ENCODE measurements around the gene EPHX1. TPM values are rescaled to one million over a fixed set of nuclear protein-coding genes. Genes with fewer than 3 reads are reported as not detected.

Gene EPHX1
- total RNA-seq, 1 donor: 39.4 TPM

GRCh38 chr1:225855503-225856300 lies 45.8 kb downstream of the EPHX1 start:
- H3K4me3 ChIP-seq (ENCODE audit: low read depth, low read length): no peak overlapping the region
- TF ChIP-seq, protein P1, sequence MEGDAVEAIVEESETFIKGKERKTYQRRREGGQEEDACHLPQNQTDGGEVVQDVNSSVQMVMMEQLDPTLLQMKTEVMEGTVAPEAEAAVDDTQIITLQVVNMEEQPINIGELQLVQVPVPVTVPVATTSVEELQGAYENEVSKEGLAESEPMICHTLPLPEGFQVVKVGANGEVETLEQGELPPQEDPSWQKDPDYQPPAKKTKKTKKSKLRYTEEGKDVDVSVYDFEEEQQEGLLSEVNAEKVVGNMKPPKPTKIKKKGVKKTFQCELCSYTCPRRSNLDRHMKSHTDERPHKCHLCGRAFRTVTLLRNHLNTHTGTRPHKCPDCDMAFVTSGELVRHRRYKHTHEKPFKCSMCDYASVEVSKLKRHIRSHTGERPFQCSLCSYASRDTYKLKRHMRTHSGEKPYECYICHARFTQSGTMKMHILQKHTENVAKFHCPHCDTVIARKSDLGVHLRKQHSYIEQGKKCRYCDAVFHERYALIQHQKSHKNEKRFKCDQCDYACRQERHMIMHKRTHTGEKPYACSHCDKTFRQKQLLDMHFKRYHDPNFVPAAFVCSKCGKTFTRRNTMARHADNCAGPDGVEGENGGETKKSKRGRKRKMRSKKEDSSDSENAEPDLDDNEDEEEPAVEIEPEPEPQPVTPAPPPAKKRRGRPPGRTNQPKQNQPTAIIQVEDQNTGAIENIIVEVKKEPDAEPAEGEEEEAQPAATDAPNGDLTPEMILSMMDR (IDR thresholded peaks at IDR 0.05; ENCODE audit: insufficient read depth, low read length): no peak

DNA sequence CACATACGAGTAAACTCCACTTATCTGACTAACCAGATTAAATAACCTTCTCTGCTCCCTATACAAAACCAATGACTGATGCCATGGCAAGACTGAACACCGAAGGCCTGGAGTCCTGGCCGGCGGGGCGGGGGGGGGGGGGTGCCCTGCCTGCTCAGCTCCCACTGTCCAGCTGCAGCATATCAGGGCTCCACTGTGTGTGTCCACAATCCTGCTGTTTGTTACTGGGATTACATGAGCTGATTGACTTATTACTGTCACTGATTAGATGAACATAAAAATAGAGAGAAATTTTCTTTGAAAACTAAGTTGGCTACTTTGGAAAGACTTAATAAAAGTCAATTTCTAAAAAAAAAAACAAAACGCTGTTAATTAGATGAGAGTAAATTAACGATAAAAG lies 47.3 kb downstream of the EPHX1 start:
- no peak for DNase-seq (ENCODE audit: low read depth)
- TF ChIP-seq, protein P1 (IDR thresholded peaks at IDR 0.05; ENCODE audit: insufficient read depth, low read length): no peak
- no peak overlapping the region for H3K4me3 ChIP-seq (ENCODE audit: low read depth, low read length)

More at GRCh38 chr1:225855503-225856300, 45.8 kb downstream of the EPHX1 start:
- no peak for DNase-seq (ENCODE audit: low read depth)

GRCh38 chr1:225859151-225859550 lies 49.2 kb downstream of the EPHX1 start:
- no peak for DNase-seq (ENCODE audit: low read depth)
- TF ChIP-seq, protein P1 (IDR thresholded peaks at IDR 0.05; ENCODE audit: insufficient read depth, low read length): no peak
- no peak overlapping the region for H3K4me3 ChIP-seq (ENCODE audit: low read depth, low read length)

DNA sequence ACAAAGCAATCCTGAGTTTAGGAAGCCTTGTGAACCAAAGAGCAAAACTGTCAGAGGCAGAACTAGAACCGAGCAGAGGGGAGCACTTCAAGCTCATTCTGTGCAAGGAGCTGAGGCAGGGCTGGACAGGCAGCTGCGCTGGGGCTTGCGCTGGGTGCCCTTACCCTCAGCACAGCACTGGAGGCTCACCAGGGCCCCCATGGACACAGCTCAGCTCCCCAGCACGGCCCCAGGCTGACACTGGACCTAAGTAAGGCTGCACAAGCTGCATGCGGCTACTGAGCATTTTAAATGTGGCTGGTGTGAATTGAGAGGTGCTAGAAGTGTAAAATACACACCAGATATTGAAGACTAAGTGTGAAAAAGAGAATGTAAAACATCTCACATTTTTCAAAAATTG lies 50.2 kb downstream of the EPHX1 start:
- TF ChIP-seq, protein P1 (IDR thresholded peaks at IDR 0.05; ENCODE audit: insufficient read depth, low read length): no peak
- no peak for DNase-seq (ENCODE audit: low read depth)
- no peak overlapping the region for H3K4me3 ChIP-seq (ENCODE audit: low read depth, low read length)

- TF ChIP-seq, protein P1 (IDR thresholded peaks at IDR 0.05; ENCODE audit: insufficient read depth, low read length): no peak
- no peak overlapping the region for H3K4me3 ChIP-seq (ENCODE audit: low read depth, low read length)
- no peak for DNase-seq (ENCODE audit: low read depth)
Measured at GRCh38 chr1:225860876-225861441, 51.0 kb downstream of the EPHX1 start.

GRCh38 chr1:225861834-225862580 lies 52.1 kb downstream of the EPHX1 start:
- H3K4me3 ChIP-seq (ENCODE audit: low read depth, low read length): no peak overlapping the region
- DNase-seq (ENCODE audit: low read depth): no peak
- TF ChIP-seq, protein P1 (IDR thresholded peaks at IDR 0.05; ENCODE audit: insufficient read depth, low read length): no peak

Measured in fibroblast of the aortic adventitia (primary cell).